Measurements from ENCODE around the gene UGT2A1.
"Not testable (repeated sequence)": the region's sequence is repeated elsewhere in the genome, so short reads cannot be mapped to it uniquely, and the experiment has no call there.

UGT2A1 gene

DNA sequence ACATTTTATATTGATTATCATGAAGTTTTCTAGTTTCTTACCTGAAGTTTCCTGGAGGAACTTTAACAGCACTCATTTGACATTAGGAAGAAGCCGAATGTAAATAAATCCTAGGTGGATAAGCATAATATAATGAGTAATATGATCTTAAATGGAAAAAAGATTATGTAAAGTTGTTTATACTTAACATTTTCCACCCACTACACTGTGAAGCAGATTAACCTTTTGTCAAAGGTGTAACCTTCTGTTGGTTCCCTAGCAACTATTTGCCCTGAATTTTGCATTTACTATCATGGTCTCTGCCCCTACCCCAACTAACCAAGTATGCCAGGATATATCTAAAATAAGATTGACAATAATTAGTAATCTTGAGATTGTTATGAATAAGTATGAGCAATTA lies at the start of gene UGT2A1:
UGT2A1 (minus strand) TSS at position 101 of the 400 bp plus-strand sequence. CDS start 5,603 bp downstream, outside the sequence.
- DNase-seq, result no peak

DNA sequence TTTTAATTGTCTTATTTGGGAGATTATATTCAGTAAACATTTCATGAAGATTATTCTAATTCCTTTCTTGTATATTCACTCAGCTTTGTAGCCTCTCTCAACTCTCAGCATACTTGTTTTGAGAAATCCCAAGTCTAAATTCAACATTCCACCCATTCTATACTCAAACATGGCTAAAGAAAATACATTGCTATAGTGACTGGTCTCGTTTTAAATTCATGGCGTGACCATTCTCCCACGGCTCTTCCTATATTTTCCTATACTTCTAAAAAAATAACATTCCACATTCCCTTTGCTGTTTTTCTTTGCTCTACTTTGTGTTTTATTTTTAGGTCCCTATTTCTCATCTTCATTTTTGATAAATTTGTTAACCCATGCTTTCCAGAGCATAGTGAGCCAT lies 49.2 kb upstream of the UGT2A1 start:
- DNase-seq, result no peak

- no peak for DNase-seq
Measured at GRCh38 chr4:69701696-69702095, 48.6 kb upstream of the UGT2A1 start.

DNA sequence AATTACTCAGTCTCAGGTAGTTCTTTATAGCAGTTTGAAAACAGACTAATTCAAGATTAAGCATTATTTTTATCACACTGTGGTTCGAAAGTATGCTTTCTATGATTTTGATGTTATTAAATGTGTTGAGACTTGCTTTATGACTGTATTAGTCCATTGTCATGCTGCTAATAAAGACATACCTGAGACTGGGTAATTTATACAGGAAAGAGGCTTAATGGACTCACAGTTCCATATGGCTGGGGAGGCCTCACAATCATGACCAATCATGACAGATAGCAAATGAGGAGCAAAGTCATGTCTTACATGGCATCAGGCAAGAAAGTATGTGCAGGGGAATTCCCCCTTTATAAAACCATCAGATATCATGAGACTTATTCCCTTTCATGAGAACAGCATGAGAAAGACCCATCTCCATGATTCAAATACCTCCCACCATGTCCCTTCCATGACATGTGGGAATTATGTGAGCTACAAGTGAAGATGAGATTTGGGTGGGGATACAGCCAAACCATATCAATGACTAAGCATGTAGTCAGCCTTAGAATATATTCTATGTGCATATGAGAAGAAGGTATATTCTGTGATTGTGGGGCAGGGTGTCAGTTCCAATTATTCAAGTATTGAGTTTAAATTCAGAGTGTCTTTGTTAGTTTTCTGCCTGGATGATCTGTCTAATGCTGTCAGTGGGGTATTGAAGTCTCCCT lies 44.6 kb upstream of the UGT2A1 start:
- no peak for DNase-seq

GRCh38 chr4:69689599-69689998 lies 36.6 kb upstream of the UGT2A1 start:
- DNase-seq, result no peak

DNA sequence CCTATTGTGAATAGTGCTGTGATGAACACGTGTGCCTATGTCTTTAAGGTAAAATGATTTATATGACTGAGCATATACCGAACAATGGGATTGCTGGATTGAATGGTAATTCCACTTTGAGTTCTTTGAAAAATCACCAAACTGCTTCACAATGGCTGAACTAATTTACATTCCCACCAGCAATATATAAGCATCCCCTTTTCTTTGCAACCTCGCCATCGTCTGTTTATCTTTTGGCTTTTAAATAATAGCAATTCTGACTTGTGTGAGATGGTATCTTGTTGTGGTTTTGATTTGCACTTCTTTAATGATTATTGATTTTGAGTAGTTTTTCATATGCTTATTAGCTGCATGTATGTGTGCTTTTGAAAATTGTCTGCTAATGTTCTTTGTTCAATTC lies 31.8 kb upstream of the UGT2A1 start:
- no peak for DNase-seq

- DNase-seq, result no peak
Measured at GRCh38 chr4:69668680-69669079, 15.6 kb upstream of the UGT2A1 start.

GRCh38 chr4:69664009-69664408 lies 11.0 kb upstream of the UGT2A1 start:
- DNase-seq, result not testable (repeated sequence)

DNA sequence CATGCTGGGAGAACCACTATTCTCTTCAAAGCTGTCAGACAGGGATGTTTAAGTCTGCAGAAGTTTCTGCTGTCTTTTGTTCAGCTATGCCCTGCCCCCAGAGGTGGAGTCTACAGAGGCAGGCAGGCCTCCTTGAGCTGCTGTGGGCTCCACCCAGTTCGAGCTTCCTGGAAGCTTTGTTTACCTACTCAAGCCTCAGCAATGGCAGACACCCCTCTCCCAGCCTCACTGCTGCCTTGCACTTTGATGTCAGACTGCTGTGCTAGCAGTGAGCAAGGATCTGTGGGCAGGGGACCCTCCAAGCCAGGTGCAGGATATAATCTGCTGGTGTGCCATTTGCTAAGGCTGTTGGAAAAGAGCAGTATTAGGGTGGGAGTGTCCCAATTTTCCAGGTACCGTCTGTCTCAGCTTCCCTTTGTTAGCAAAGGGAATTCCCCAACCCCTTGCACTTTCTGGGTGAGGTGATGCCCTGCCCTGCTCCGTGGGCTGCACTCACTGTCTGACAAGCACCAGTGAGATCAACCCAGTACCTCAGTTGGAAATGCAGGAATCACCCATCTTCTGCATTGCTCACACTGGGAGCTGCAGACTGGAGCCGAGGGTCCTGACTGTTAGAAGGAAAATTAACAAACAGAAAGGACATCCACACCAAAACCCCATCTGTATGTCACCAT lies 8.2 kb upstream of the UGT2A1 start:
- not testable (repeated sequence) for DNase-seq

GRCh38 chr4:69658133-69658532 lies 5.1 kb upstream of the UGT2A1 start:
- no peak for DNase-seq

DNA sequence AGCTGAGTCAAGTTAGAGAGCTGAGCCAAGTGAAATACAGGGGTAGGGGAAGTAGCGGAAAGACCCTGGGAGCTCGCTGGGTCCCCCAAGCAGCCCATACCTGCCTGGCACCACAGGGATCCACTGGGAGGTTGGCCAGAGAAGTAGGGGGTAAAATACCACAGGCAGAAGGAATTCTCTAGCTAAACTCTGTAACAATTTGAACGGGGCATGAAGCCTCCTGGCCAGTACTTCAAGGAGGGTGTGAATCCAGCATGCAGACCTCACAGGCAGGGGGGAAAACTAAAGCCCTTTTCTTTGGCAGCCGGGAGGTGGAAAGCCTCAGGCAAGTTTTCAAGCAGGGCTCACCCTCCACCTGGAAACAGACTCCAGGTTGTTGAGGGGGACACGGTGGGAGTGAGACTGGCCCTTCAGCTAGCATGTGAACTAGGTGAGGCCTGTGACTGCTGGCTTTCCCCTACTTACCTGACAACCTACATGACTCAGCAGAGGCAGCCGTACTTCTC lies 3.7 kb upstream of the UGT2A1 start:
- no peak for DNase-seq

- DNase-seq, result no peak
Measured at GRCh38 chr4:69650872-69651271, 2.2 kb downstream of the UGT2A1 start.

GRCh38 chr4:69649629-69650028 lies 3.4 kb downstream of the UGT2A1 start:
- no peak for DNase-seq

DNA sequence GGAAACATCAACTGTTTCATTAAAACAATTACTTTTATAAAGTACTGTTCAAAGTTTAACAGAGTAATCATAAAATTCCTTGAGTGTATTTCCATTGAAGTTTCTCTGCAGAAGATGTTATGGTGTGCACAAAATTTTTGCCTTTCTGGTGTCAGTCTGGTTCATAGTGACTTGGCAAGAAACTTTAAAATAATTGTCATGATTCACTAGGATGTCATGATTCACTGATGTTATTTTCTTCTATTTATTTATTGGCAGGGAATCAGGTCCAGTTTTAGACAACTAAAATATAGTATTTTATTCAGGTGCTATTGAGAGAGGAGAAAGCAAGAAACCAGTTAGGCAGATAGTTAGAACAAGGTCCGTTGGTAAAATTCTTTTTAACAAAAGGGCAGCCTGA lies 3.8 kb downstream of the UGT2A1 start:
- no peak for DNase-seq

DNA sequence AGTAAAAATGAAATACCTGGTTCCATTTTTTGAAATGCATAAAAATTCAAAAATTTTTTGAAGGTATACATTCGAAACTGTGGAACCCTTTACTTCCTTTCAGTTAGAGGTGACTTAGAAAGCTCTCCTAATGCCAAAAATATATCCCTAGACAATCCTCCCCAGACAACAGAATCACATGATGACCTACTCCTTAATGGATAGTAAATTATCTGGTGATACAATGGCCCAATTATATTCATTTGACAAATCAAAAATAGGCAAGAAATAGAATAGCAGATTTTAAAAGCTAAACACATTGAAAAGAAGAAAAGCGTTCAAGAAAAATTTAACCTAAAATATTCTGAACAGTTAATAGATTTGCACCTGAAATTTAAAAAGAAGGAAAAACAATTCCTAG lies 10.1 kb downstream of the UGT2A1 start:
- no peak for DNase-seq

DNA sequence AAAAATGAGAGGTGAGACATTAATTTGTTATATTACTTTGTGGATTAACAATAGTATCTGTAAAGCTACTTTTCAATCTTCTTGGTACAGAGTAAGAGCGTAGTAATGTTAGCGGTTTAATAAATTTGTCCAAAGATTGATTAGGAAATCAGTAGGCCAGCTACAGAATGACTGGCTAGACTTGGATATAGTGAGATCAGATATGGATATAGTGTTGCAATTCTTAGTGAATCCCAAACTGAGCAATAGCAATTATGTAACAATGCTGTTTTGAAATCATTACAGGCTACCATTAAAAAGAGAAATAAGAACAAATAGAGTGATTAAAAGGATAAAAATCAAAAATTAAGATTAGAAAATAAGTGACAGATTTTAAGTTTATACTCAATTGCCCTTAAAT lies 12.8 kb downstream of the UGT2A1 start:
- no peak for DNase-seq

DNA sequence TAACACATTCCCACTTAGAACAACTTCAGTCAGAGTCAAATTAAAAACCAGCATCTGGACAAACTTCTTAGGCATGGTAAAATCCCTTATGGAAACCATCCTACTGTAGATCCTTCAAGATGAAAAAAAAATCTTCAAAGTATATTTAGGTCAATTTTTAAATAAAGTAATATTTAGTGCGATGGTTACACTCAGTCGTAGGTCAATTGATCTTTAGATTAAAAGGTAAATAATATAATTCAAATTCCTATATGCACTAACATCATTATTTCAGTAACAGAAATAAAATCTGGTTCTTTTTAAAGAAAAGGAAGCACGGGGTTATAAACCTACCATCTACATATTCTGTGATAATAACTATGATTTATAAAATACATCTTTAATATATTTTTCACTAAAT lies 13.5 kb downstream of the UGT2A1 start, which contains the start of gene UGT2A2:
UGT2A2 (minus strand) TSS at position 101 of the 400 bp plus-strand sequence; CDS start at position 99, 2 bp downstream.
- no peak for DNase-seq

- DNase-seq, result no peak
Measured at GRCh38 chr4:69617083-69617694, 35.9 kb downstream of the UGT2A1 start.

GRCh38 chr4:69610484-69610883 lies 42.6 kb downstream of the UGT2A1 start:
- DNase-seq, result no peak

DNA sequence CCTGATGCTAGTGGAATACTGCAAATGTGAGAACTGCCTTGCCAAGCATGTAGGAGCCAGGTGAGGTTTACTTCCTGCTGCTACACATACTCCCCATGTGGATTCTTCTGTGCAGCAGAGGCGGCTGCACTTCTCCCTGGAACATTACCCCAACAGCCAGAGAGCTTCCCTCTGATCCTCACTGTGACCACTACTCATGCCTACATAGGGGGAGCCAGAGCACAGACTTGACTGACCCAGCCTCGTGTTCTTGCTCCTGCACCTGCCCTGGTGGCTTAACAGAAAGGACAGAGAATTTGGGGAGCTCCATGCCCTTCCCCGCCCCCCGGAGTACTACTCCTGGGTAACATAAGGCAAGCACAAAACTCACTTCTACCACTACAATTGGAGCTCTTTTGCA lies 52.0 kb downstream of the UGT2A1 start:
- DNase-seq, result no peak

DNA sequence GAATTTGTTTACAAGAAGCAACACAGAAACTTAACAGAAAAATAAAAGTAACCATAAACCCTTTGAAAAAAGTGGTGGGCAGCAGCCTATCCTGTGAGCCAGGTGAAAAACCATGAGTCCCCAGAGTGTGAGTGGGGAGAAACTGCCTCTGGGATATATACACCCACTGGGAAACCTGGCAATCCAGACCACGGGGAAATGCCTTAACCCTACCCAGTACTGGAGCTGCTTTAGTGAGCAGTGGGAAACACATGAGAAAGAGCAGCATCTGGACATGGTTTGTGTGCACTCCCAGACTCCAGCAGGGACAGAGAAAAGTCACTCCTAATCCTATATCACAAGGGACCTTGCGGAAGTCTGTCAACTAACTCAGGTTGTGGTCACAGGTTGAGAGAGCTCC lies 53.0 kb downstream of the UGT2A1 start:
- DNase-seq, result no peak

GRCh38 chr4:69594382-69594781 lies 58.7 kb downstream of the UGT2A1 start:
- no peak for DNase-seq

DNA sequence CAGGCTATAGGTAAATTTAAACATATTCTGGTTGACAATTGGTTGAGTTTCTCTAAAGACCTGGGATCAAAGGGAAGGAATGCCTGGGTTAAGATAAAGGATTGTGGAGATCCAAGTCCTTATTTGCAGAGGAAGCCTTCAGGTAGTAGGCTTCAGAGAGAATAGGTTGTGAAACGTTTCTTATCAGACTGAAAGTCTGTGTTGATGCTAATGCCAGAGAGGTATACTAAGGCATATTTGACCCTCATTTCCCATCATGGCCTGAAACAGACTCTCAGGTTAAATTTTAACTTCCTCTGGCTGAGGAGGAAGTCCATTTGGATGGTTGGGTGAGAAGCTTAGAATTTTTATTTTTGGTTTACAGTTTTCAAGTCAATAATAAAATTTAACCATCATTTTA lies 61.7 kb downstream of the UGT2A1 start:
- DNase-seq, result no peak

DNA sequence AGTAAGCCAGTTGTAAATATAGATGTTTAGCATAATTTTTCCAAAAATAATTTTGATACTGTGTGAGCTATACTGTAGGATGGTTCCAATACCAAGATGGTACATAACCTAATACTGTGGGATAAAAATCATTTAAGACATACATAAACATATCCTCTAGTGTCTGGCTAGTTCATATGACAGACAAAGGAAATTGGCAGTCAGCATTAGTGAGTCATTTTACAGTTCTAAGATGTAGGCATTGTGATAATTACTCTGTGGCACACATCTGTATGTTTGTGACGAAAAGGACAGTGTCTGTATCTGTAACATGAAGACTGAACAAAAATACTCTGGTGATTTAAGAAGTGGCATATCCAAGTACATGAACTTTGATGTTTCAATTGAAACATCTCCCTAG lies 63.2 kb downstream of the UGT2A1 start:
- DNase-seq, result no peak

All from activated CD8-positive, alpha-beta memory T cell treated with anti-CD3 and anti-CD28 coated beads for 24 hours (primary cell).